ENCODE measurements around the gene DPH2.

Gene DPH2

GRCh38 chr1:43945674-43946235 lies 24.1 kb upstream of the DPH2 start:
- no peak for DNase-seq (ENCODE audit: low read depth)

DNA sequence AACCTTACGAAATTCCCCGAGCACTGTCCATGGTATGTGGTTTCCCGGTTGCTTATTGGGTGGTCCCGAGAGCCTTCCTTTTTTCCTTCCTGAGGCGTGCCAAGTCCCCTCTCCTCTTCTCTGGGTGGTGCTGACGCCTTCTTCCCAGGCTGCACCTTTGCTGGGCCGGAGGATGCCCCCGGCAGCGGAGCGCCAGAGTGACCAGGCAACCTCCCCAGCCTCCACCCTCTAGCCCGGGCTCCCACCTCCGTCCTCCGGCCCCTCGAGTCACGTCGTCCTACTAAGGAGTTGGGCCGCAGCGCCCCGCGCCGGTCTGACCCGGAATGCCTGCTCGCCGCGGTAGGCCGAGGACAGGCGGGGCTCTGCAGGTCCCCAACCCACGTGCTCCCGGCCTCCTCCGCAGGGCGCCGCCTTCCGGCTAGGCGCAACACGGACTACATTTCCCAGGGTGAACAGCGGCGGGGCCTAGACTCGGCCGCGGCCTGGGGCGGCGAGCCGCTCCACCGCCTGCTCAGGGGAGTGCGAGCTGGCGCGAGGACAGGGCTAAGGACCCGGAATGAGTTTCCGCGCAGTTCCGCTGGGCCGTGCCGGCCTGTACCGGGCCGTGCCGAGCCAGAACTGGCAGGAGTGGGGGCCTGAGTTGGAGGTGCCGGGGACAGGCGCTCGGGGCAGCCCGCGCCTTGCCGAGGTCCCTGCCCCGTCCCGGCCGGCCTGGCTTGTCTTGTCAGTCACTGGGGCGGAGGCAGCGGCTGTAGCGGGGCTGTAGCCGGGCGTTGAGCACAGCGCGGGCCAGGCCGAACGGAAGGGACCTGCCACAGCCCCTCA lies 23.4 kb upstream of the DPH2 start, which contains the start of gene IPO13:
TSS of gene IPO13 (plus strand) at position 715 of the 825 bp plus-strand sequence. CDS start 651 bp downstream, outside the sequence.
- DNase-seq (ENCODE audit: low read depth): peak; percentile 93

DNA sequence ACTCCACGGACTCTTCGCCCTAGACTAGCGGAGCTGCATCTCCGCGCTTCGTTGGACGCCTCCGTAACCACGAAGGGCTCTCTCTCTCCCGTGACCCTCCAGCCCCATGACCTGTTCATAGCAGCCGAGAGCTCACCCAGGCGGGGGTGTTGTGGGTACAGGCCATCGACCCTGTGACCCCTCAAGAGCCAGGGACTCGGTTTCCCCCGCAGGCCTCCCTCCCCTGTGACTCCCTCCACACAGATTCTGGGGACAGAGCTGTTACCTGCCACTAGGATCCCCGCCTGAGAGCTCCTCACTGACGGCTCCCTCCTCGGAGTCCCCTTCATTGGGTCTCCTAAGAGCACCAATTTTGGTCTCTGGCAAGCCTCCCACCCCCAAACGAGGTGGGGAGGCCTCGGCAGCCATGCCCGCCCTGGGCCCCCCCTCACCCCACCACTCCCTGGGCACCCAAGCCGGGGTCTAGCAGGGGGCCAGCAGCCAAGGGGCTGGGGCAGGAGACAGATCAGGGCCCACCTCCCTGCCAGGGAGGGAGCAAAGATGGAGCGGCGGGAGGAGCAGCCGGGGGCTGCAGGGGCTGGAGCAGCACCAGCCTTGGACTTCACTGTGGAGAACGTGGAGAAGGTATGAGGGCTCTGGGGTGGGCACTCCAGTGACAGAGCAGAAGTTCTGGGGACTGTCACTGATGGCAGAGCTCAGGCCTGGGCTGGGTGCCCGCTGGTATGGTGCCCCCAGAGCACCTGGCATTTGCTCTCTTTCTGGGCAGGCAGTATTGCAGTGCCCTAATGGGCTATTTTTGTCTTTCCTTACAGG lies 22.5 kb upstream of the DPH2 start:
- no peak for DNase-seq (ENCODE audit: low read depth)

- DNase-seq (ENCODE audit: low read depth): no peak
Measured at GRCh38 chr1:43947874-43948437, 21.9 kb upstream of the DPH2 start.

DNA sequence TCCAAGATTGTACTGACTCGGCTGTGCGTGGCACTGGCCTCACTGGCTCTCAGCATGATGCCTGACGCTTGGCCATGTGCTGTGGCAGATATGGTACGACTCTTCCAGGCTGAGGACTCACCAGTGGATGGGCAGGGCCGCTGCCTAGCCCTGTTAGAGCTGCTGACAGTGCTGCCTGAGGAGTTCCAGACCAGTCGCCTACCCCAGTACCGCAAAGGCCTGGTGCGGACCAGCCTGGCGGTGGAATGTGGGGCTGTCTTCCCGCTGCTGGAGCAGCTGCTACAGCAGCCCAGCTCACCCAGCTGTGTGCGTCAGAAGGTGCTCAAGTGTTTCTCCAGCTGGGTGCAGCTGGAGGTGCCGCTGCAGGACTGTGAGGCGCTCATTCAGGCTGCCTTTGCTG lies 20.1 kb upstream of the DPH2 start:
- DNase-seq (ENCODE audit: low read depth): peak; percentile 44

DNA sequence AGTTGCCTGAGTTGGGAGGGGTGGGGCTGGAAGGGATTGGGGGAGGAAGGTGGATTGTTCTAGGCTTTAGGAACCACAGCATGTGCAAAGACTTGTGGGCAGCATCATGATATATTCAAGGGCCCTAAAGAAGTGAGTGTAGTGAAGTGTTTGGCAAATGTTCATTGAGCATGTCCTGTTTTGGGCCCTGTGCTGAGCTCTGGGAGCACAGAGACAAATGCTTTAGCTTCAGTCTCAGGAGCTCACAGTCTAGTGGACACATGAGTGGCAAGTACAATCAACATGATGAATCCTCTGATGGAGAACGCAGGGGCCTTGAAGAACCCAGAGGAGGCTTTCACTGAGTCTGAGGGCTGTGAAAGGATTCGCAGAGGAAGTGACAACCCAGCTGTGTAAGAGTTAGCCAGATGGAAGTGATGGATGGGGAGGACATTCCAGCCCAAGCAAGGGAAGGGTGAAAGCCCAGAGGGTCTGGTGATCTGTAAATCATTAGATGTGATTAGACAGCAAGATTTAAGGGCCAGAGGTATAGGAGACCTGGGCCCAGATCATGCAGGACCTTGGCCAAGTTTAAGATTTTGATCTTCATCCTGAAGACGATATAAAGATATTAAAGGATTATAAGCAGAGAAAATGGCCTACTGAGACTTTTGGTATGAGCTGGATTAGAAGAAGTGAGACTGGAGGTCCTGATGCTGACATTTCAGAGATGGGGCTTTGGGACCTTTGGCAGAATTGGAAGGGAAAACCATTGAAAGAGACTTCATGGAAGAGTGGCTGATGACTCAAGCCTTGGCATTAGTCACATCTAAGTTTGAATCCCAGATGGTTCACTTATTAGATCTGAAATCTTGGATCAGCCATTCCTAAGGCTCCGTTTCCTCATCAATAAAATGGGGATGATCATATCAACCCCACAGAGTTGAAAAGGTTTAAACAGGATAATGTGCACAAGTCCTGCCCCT lies 18.5 kb upstream of the DPH2 start:
- no peak for DNase-seq (ENCODE audit: low read depth)

DNA sequence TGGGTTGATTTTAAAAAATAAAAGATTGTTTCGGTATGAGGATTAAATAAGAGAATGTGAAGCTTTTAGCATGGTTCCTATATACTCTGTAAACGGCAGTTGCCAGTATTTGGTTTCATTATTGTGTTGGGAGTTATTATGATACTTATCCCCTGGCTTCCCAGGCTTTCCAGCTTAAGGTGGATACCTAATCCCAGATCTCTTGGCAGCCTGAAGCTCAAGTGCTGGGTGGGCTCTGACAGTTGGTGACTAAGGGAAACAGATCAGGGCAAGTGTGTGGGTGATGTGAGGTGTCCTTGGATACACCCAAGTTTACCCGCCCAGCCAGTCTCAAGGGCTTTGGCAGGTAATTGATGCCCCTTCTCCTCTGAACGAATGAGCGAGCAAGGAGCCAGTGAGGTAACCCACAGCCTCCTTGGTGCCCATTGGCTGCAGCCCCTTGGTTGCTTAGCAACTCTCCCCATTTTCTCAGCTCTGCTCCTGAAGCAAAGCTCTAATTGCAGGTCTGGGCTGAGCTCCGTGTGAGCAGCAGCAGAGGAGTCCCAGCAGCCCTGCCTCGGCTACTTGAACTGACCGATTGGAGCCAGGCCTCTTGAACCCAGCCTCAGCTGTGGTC lies 17.0 kb upstream of the DPH2 start:
- DNase-seq (ENCODE audit: low read depth): no peak

GRCh38 chr1:43953361-43953760 lies 16.4 kb upstream of the DPH2 start:
- DNase-seq (ENCODE audit: low read depth): no peak

DNA sequence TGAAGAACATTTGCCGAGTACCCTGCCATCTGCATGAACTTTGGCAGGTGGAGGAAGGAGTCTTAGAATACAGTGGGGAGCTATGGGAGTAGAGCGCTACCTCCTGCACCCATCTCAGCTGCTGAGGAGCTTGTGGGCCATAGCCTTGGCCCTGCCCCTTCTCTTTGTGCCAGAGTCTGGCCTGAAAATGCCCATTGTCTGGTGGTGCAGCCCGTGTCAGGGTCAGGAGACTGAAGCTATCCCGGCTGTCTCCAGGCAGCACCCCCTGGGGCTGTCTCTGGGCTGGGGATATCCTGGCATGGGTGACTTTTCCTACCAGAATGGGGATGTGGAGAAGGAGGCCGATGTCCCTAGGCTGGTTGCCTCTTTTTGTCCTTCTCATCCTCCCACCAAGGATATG lies 15.8 kb upstream of the DPH2 start:
- no peak for DNase-seq (ENCODE audit: low read depth)

GRCh38 chr1:43956234-43956633 lies 13.6 kb upstream of the DPH2 start:
- no peak for DNase-seq (ENCODE audit: low read depth)

- no peak for DNase-seq (ENCODE audit: low read depth)
Measured at GRCh38 chr1:43957407-43958040, 12.3 kb upstream of the DPH2 start.

GRCh38 chr1:43958351-43959255 lies 11.2 kb upstream of the DPH2 start:
- no peak for DNase-seq (ENCODE audit: low read depth)

- no peak for DNase-seq (ENCODE audit: low read depth)
Measured at GRCh38 chr1:43960798-43961197, 9.0 kb upstream of the DPH2 start.

- DNase-seq (ENCODE audit: low read depth): no peak
Measured at GRCh38 chr1:43961692-43962091, 8.1 kb upstream of the DPH2 start.

GRCh38 chr1:43962324-43962723 lies 7.5 kb upstream of the DPH2 start:
- no peak for DNase-seq (ENCODE audit: low read depth)

- DNase-seq (ENCODE audit: low read depth): no peak
Measured at GRCh38 chr1:43963006-43963405, 6.8 kb upstream of the DPH2 start.

DNA sequence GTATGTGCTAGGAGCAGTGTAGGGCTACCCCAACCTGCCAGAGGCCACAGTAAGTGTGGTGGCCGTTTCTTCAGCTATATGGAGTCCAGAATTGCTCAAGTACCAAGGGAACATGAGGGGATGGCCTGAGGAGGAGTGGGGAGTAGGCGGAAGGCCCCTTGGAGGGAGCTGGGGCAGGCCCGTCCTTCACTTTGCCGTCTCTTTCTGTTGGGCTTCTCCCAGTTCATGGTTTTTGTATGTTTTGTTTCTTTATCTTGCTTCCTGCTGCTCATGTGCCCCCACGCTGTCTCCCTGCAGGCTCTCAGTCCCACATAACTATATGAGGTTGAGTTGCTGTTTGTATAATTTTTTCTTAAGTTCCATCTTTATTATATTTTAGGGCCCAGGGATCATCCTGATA lies 5.9 kb upstream of the DPH2 start:
- DNase-seq (ENCODE audit: low read depth): no peak

GRCh38 chr1:43965316-43965715 lies 4.5 kb upstream of the DPH2 start:
- DNase-seq (ENCODE audit: low read depth): no peak

- peak; percentile 53 for DNase-seq (ENCODE audit: low read depth)
Measured at GRCh38 chr1:43968348-43968948, 1.4 kb upstream of the DPH2 start.
